Stimulated activated CD4-positive, alpha-beta T cell treated with anti-CD3 and anti-CD28 coated beads, Interleukin-12 subunit alpha, Interleukin-12 subunit beta, amount 100 ng/mL, for 24 hours (primary cell): ENCODE measurements around the gene RAPGEF4.

Experiments
- DNase-seq, 2 experiments: peaks; one replicate each; pipeline ENCODE4 v3.0.0-alpha.2; 2020; ENCODE audit warnings: low read depth in 2 of 2

The RAPGEF4 gene

GRCh38 chr2:172904236-172904635 is 168.6 kb downstream of the RAPGEF4 start:
- DNase-seq = no peak

GRCh38 chr2:172905937-172906811 is 170.5 kb downstream of the RAPGEF4 start:
- no peak for DNase-seq

- no peak for DNase-seq
Observed at GRCh38 chr2:172908275-172908674, 172.6 kb downstream of the RAPGEF4 start.

GRCh38 chr2:172909454-172909853 is 173.8 kb downstream of the RAPGEF4 start:
- DNase-seq = no peak

GRCh38 chr2:172912266-172912665 is 176.6 kb downstream of the RAPGEF4 start:
- DNase-seq = no peak

- no peak for DNase-seq
Observed at GRCh38 chr2:172914341-172915008, 178.8 kb downstream of the RAPGEF4 start.

- no peak for DNase-seq
Observed at GRCh38 chr2:172917716-172918115, 182.1 kb downstream of the RAPGEF4 start.

- DNase-seq = no peak
Observed at GRCh38 chr2:172919732-172920131, 184.1 kb downstream of the RAPGEF4 start.

GRCh38 chr2:172921532-172922236 is 186.0 kb downstream of the RAPGEF4 start:
- no peak for DNase-seq

- DNase-seq = no peak
Observed at GRCh38 chr2:172922306-172922705, 186.7 kb downstream of the RAPGEF4 start.

GRCh38 chr2:172922815-172923214 is 187.2 kb downstream of the RAPGEF4 start:
- DNase-seq = no peak

- DNase-seq = no peak
Observed at GRCh38 chr2:172924097-172924660, 188.5 kb downstream of the RAPGEF4 start.

- DNase-seq = no peak
Observed at GRCh38 chr2:172925600-172925999, 190.0 kb downstream of the RAPGEF4 start.

GRCh38 chr2:172926785-172927640 is 191.4 kb downstream of the RAPGEF4 start:
- no peak for DNase-seq

GRCh38 chr2:172927641-172928357 is 192.2 kb downstream of the RAPGEF4 start:
- DNase-seq = no peak

GRCh38 chr2:172928756-172929155 is 193.1 kb downstream of the RAPGEF4 start:
- DNase-seq = no peak

GRCh38 chr2:172929644-172930043 is 194.0 kb downstream of the RAPGEF4 start:
- no peak for DNase-seq

- no peak for DNase-seq
Observed at GRCh38 chr2:172930871-172931255, 195.2 kb downstream of the RAPGEF4 start.

GRCh38 chr2:172931256-172931894 is 195.7 kb downstream of the RAPGEF4 start:
- no peak for DNase-seq

GRCh38 chr2:172931918-172932520 is 196.4 kb downstream of the RAPGEF4 start:
- DNase-seq = peak; percentile 24 to 67
